GM23338 (cell line): ENCODE data around the gene HVCN1. TPM values are rescaled to one million over a fixed set of nuclear protein-coding genes. Genes with fewer than 3 reads are reported as not detected.

ENCODE experiments used
- ATAC-seq: fragments of 200-7000 bp; cut with Tn5 transposase; 3 replicates; pipeline ENCODE4 v1.9.1; 2020
- DNase-seq: peaks from one replicate; pipeline ENCODE4 v3.0.0-alpha.2; 2015; ENCODE audit warnings: low spot score
- H2AFZ ChIP-seq: fragments of 200-600 bp; sonication (generic); 2 replicates; pipeline ENCODE4 v1.8.0; 2016; ENCODE audit warnings: antibody characterized with exemption, mild to moderate bottlenecking, moderate library complexity
- H3F3A ChIP-seq: fragments of 200-600 bp; sonication (generic); replicated peaks from 2 replicates; pipeline ENCODE4 v1.8.0; 2017; ENCODE audit warnings: antibody characterized with exemption, mixed run types, low read depth
- H3K27ac ChIP-seq: fragments of 200-600 bp; sonication (generic); 2 replicates; pipeline ENCODE4 v1.6.1; 2016; ENCODE audit warnings: low read depth
- H3K27me3 ChIP-seq: fragments of 200-600 bp; sonication (generic); 2 replicates; pipeline ENCODE4 v1.8.0; 2016; ENCODE audit warnings: mild to moderate bottlenecking, mixed run types, moderate library complexity; ENCODE audit not compliant: insufficient read depth
- H3K36me3 ChIP-seq: fragments of 200-600 bp; sonication (generic); 2 replicates; pipeline ENCODE4 v1.8.0; 2016; ENCODE audit warnings: mild to moderate bottlenecking; ENCODE audit not compliant: insufficient read depth
- H3K4me1 ChIP-seq: fragments of 200-600 bp; sonication (generic); 2 replicates; pipeline ENCODE4 v1.8.0; 2016; ENCODE audit warnings: mild to moderate bottlenecking, moderate library complexity; ENCODE audit not compliant: insufficient read depth
- H3K4me2 ChIP-seq: fragments of 200-600 bp; sonication (generic); 2 replicates; pipeline ENCODE4 v1.7.1; 2017; ENCODE audit warnings: mixed run types
- H3K4me3 ChIP-seq: fragments of 200-600 bp; sonication (generic); 2 replicates; pipeline ENCODE4 v1.6.1; 2016; ENCODE audit warnings: mixed run types
- H3K79me2 ChIP-seq: fragments of 200-600 bp; sonication (generic); replicated peaks from 2 replicates; pipeline ENCODE4 v1.8.0; 2017; ENCODE audit warnings: mild to moderate bottlenecking; ENCODE audit not compliant: insufficient read depth
- H3K9me2 ChIP-seq: fragments of 200-600 bp; sonication (generic); 2 replicates; pipeline ENCODE4 v1.8.0; 2017; ENCODE audit not compliant: insufficient read depth
- H4K20me1 ChIP-seq: fragments of 200-600 bp; sonication (generic); replicated peaks from 2 replicates; pipeline ENCODE4 v1.8.0; 2017; ENCODE audit warnings: mild to moderate bottlenecking; ENCODE audit not compliant: insufficient read depth
- H3K27ac Mint-ChIP-seq: 2 replicates; pipeline ENCODE4 v1.8.0; 2020; ENCODE audit warnings: inconsistent platforms, mild to moderate bottlenecking, moderate library complexity, mixed read lengths
- H3K27me3 Mint-ChIP-seq: 3 replicates; pipeline ENCODE4 v1.8.0; 2022; ENCODE audit warnings: low read depth, mild to moderate bottlenecking, moderate library complexity, mixed read lengths, inconsistent platforms; ENCODE audit not compliant: insufficient read depth, poor library complexity
- H3K36me3 Mint-ChIP-seq: 3 replicates; pipeline ENCODE4 v1.8.0; 2021; ENCODE audit warnings: low read depth, mild to moderate bottlenecking, inconsistent platforms, moderate library complexity, mixed read lengths
- H3K4me1 Mint-ChIP-seq: 3 replicates; pipeline ENCODE4 v1.8.0; 2020; ENCODE audit warnings: mild to moderate bottlenecking, inconsistent platforms, mixed read lengths
- H3K4me3 Mint-ChIP-seq: 3 replicates; pipeline ENCODE4 v1.8.0; 2021; ENCODE audit warnings: moderate library complexity, mild to moderate bottlenecking, inconsistent platforms, mixed read lengths
- H3K9me3 Mint-ChIP-seq: 3 replicates; pipeline ENCODE4 v1.8.0; 2020; ENCODE audit warnings: moderate library complexity, mild to moderate bottlenecking, inconsistent platforms, mixed read lengths
- CREB1 ChIP-seq: fragments of 250-450 bp; sonication (Bioruptor Pico); IDR thresholded peaks from 2 replicates; pipeline ENCODE4 v1.5.0; 2020; ENCODE audit warnings: low read depth, mild to moderate bottlenecking, moderate library complexity
- CTCF ChIP-seq, 2 experiments: fragments of 200-600 bp in 1 of 2; sonication (generic) in 1 of 2; conservative IDR thresholded peaks; 2 replicates each; pipeline versions ENCODE4 v1.5.1 to v1.6.1; 2016 to 2017; ENCODE audit warnings: antibody characterized with exemption in 2 of 2, low read depth in 2 of 2, mild to moderate bottlenecking in 2 of 2, moderate library complexity in 1 of 2
- ETS1 ChIP-seq: IDR thresholded peaks from 2 replicates; pipeline ENCODE4 v1.6.1; 2016; ENCODE audit warnings: antibody characterized with exemption
- EZH2 ChIP-seq: fragments of 200-600 bp; sonication (generic); IDR thresholded peaks from one replicate; pipeline ENCODE4 v1.8.0; 2017; ENCODE audit warnings: antibody characterized with exemption, mild to moderate bottlenecking, low read depth; ENCODE audit not compliant: unreplicated experiment
- EZH2phosphoT487 ChIP-seq: fragments of 200-600 bp; sonication (generic); IDR thresholded peaks from one replicate; pipeline ENCODE4 v1.8.1; 2018; ENCODE audit warnings: antibody characterized with exemption; ENCODE audit not compliant: unreplicated experiment
- JUNB ChIP-seq: IDR thresholded peaks from one replicate; pipeline ENCODE4 v1.6.1; 2016; ENCODE audit warnings: antibody characterized with exemption; ENCODE audit not compliant: unreplicated experiment
- NANOG ChIP-seq: IDR thresholded peaks from 2 replicates; pipeline ENCODE4 v1.6.1; 2016; ENCODE audit warnings: antibody characterized with exemption, borderline replicate concordance
- POLR2AphosphoS5 ChIP-seq: IDR thresholded peaks from 2 replicates; pipeline ENCODE4 v1.6.1; 2016; ENCODE audit warnings: antibody characterized with exemption, low read depth
- REST ChIP-seq: IDR thresholded peaks from one replicate; pipeline ENCODE4 v1.6.1; 2018; ENCODE audit warnings: antibody characterized with exemption; ENCODE audit not compliant: unreplicated experiment
- STAT1 ChIP-seq: IDR thresholded peaks from one replicate; pipeline ENCODE4 v1.6.1; 2016; ENCODE audit warnings: antibody characterized with exemption; ENCODE audit not compliant: unreplicated experiment
- ZNF114 ChIP-seq: fragments of 250-450 bp; sonication (Bioruptor Pico); IDR thresholded peaks from 2 replicates; pipeline ENCODE4 v1.5.0; 2020; ENCODE audit warnings: mild to moderate bottlenecking, moderate library complexity
- ZNF331 ChIP-seq: fragments of 250-450 bp; sonication (Bioruptor Pico); IDR thresholded peaks from 2 replicates; pipeline ENCODE4 v1.5.0; 2020; ENCODE audit warnings: low read depth, mild to moderate bottlenecking, moderate library complexity
- ZNF462 ChIP-seq: fragments of 250-450 bp; sonication (Bioruptor Pico); IDR thresholded peaks from 2 replicates; pipeline ENCODE4 v1.5.0; 2020; ENCODE audit warnings: mild to moderate bottlenecking, moderate library complexity
- polyA plus RNA-seq: library from polyadenylated mRNA; unstranded; fragments of >200 nt; fragmentation: Nextera tagmentation; extraction: Ambion mirVana; gene quantifications from 2 replicates; pipeline ENCODE4 v1.2.1, GENCODE V29; 2016
- total RNA-seq: library from RNA; depleted of rRNA; stranded (reverse); fragments of >200 nt; shearing (Covaris generic); gene quantifications from 2 replicates; pipeline ENCODE4 v1.2.3, GENCODE V29; 2014

The HVCN1 gene
- total and polyA plus RNA-seq, 2 experiments from 2014 or later = 10.4 to 10.7 TPM

- no peak for TF ChIP-seq POLR2AphosphoS5
- TF ChIP-seq JUNB = no peak
- TF ChIP-seq REST = no peak
- no peak for TF ChIP-seq ZNF114 (CRISPR knock-in tag)
- TF ChIP-seq CTCF (conservative IDR thresholded peaks at IDR 0.05; ENCODE audit: low read depth in 2 of 2) = no peak
- TF ChIP-seq EZH2 = no peak
- TF ChIP-seq ZNF331 (CRISPR knock-in tag) = no peak
- TF ChIP-seq ZNF462 = no peak
- no peak for TF ChIP-seq NANOG
- TF ChIP-seq ETS1 = no peak
- TF ChIP-seq STAT1 = no peak
- no peak for TF ChIP-seq CREB1
- TF ChIP-seq EZH2phosphoT487 = no peak
- H3K36me3 Mint-ChIP-seq = no peaks in the 10 kb centered on the region; the same call in 2 of the 3 replicates
- no peak overlapping the region for H3K27ac Mint-ChIP-seq
- Histone ChIP-seq H3K79me2 (no peaks in the 10 kb centered on the region), H3F3A (no peaks in the 10 kb centered on the region), H4K20me1 (0 out of 2 replicates have a peak, but pooled peaks cover 2% of the 10 kb centered on the region), H2AFZ (no peak overlapping the region), H3K4me2 (no peak overlapping the region), H3K4me3 (no peak overlapping the region), H3K9me2 (no peaks in the 10 kb centered on the region), H3K4me1 (no peaks in the 10 kb centered on the region), H3K36me3 (no peaks in the 10 kb centered on the region), H3K27ac (no peak overlapping the region), H3K27me3 (no peaks in the 10 kb centered on the region)
- peaks cover 6% of the 10 kb centered on the region for H3K27me3 Mint-ChIP-seq
- H3K4me3 Mint-ChIP-seq = no peak overlapping the region
- DNase-seq (no peak), ATAC-seq (no peak)
- no peaks in the 10 kb centered on the region for H3K9me3 Mint-ChIP-seq
- no peaks in the 10 kb centered on the region for H3K4me1 Mint-ChIP-seq
Measured at GRCh38 chr12:110708917-110709316, 20.0 kb upstream of the HVCN1 start.
